ENCODE results near the gene LCT.

Gene LCT

GRCh38 chr2:135741043-135741394 lies 96.0 kb downstream of the LCT start:
- DNase-seq, result no peak

GRCh38 chr2:135740206-135740605 lies 96.8 kb downstream of the LCT start:
- DNase-seq, result no peak

All from stimulated activated CD4-positive, alpha-beta T cell treated with anti-CD3 and anti-CD28 coated beads, Interleukin-2, amount 100 ng/mL, for 24 hours (primary cell).